DOHH2 (cell line): ENCODE data around the gene MIA.
A peak's percentile ranks its signal among the peaks of the same experiment; 100 is the strongest.

Experiments
- H3F3A ChIP-seq: fragments of 200-600 bp; sonication (generic), shearing (Covaris generic); 2 replicates; pipeline ENCODE4 v1.6.0; 2016; ENCODE audit warnings: antibody characterized with exemption, mild to moderate bottlenecking; ENCODE audit not compliant: control insufficient read depth, insufficient read depth
- H3K27ac ChIP-seq: fragments of 200-600 bp; sonication (generic); 2 replicates; pipeline ENCODE4 v1.5.1; 2014; ENCODE audit warnings: low read depth, mild to moderate bottlenecking, low read length, moderate library complexity
- H3K27me3 ChIP-seq: fragments of 200-600 bp; sonication (generic); 2 replicates; pipeline ENCODE4 v1.6.1; 2014; ENCODE audit warnings: mild to moderate bottlenecking, low read length, mixed read lengths; ENCODE audit not compliant: control insufficient read depth
- H3K36me3 ChIP-seq: fragments of 200-600 bp; sonication (generic); 2 replicates; pipeline ENCODE4 v1.6.1; 2014; ENCODE audit warnings: mild to moderate bottlenecking, low read length, moderate library complexity, mixed read lengths; ENCODE audit not compliant: control insufficient read depth
- H3K4me1 ChIP-seq: fragments of 200-600 bp; sonication (generic); 2 replicates; pipeline ENCODE4 v1.6.1; 2014; ENCODE audit warnings: mild to moderate bottlenecking, low read length, mixed read lengths; ENCODE audit not compliant: control insufficient read depth
- H3K4me2 ChIP-seq: fragments of 200-600 bp; sonication (generic); 2 replicates; pipeline ENCODE4 v1.6.0; 2014; ENCODE audit warnings: mild to moderate bottlenecking, low read length, moderate library complexity
- H3K4me3 ChIP-seq: fragments of 200-600 bp; sonication (generic); 2 replicates; pipeline ENCODE4 v1.5.1; 2014; ENCODE audit warnings: mild to moderate bottlenecking, low read length, mixed read lengths
- H3K79me2 ChIP-seq: fragments of 200-600 bp; sonication (generic); 2 replicates; pipeline ENCODE4 v1.6.1; 2014; ENCODE audit warnings: mild to moderate bottlenecking, low read length, mixed read lengths; ENCODE audit not compliant: control insufficient read depth
- H3K9me2 ChIP-seq: fragments of 200-600 bp; sonication (generic); replicated peaks from 2 replicates; pipeline ENCODE4 v1.6.1; 2014; ENCODE audit warnings: mild to moderate bottlenecking, low read length, mixed read lengths; ENCODE audit not compliant: control insufficient read depth
- H3K9me3 ChIP-seq: fragments of 200-600 bp; sonication (generic); 2 replicates; pipeline ENCODE4 v1.6.1; 2014; ENCODE audit warnings: antibody characterized with exemption, low read length, mixed read lengths; ENCODE audit not compliant: control insufficient read depth, insufficient read depth
- H4K20me1 ChIP-seq: fragments of 200-600 bp; sonication (generic); 2 replicates; pipeline ENCODE4 v1.6.0; 2014; ENCODE audit warnings: low read depth, mild to moderate bottlenecking, antibody characterized with exemption, low read length, moderate library complexity; ENCODE audit not compliant: control insufficient read depth, insufficient read depth
- EZH2phosphoT487 ChIP-seq: fragments of 200-600 bp; sonication (generic); IDR thresholded peaks from 2 replicates; pipeline ENCODE4 v1.6.1; 2017; ENCODE audit warnings: borderline replicate concordance, mild to moderate bottlenecking, antibody characterized with exemption, low read length, moderate library complexity, mixed read lengths
- TF ChIP-seq, protein P1 (sequence below): fragments of 200-600 bp; sonication (generic); IDR thresholded peaks from one replicate; pipeline ENCODE4 v1.5.1; 2014; ENCODE audit warnings: antibody characterized with exemption, mild to moderate bottlenecking, low read depth, low read length; ENCODE audit not compliant: poor library complexity, severe bottlenecking

MIA gene

DNA sequence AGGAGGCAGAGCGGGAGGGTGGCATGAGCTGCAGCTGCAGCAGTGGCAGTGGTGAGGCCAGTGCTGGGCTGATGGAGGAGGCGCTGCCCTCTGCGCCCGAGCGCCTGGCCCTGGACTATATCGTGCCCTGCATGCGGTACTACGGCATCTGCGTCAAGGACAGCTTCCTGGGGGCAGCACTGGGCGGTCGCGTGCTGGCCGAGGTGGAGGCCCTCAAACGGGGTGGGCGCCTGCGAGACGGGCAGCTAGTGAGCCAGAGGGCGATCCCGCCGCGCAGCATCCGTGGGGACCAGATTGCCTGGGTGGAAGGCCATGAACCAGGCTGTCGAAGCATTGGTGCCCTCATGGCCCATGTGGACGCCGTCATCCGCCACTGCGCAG is 25.7 kb downstream of the MIA start:
- peaks cover 75% of the 10 kb centered on the region for H3K4me1 ChIP-seq
- H3K27me3 ChIP-seq: no peaks in the 10 kb centered on the region
- no peak overlapping the region for H3K27ac ChIP-seq
- peak overlapping the region; percentile 84 for H3K4me2 ChIP-seq
- H4K20me1 ChIP-seq: peaks cover 41% of the 10 kb centered on the region
- peak overlapping the region; percentile 93 for H3K4me3 ChIP-seq
- peaks cover 60% of the 10 kb centered on the region for H3K36me3 ChIP-seq
- no peaks in the 10 kb centered on the region for H3K9me2 ChIP-seq
- H3K79me2 ChIP-seq: peaks cover 69% of the 10 kb centered on the region
- H3F3A ChIP-seq: peaks cover 9% of the 10 kb centered on the region
- no peaks in the 10 kb centered on the region for H3K9me3 ChIP-seq
- TF ChIP-seq EZH2phosphoT487: no peak
- TF ChIP-seq, protein P1, sequence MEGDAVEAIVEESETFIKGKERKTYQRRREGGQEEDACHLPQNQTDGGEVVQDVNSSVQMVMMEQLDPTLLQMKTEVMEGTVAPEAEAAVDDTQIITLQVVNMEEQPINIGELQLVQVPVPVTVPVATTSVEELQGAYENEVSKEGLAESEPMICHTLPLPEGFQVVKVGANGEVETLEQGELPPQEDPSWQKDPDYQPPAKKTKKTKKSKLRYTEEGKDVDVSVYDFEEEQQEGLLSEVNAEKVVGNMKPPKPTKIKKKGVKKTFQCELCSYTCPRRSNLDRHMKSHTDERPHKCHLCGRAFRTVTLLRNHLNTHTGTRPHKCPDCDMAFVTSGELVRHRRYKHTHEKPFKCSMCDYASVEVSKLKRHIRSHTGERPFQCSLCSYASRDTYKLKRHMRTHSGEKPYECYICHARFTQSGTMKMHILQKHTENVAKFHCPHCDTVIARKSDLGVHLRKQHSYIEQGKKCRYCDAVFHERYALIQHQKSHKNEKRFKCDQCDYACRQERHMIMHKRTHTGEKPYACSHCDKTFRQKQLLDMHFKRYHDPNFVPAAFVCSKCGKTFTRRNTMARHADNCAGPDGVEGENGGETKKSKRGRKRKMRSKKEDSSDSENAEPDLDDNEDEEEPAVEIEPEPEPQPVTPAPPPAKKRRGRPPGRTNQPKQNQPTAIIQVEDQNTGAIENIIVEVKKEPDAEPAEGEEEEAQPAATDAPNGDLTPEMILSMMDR: no peak

DNA sequence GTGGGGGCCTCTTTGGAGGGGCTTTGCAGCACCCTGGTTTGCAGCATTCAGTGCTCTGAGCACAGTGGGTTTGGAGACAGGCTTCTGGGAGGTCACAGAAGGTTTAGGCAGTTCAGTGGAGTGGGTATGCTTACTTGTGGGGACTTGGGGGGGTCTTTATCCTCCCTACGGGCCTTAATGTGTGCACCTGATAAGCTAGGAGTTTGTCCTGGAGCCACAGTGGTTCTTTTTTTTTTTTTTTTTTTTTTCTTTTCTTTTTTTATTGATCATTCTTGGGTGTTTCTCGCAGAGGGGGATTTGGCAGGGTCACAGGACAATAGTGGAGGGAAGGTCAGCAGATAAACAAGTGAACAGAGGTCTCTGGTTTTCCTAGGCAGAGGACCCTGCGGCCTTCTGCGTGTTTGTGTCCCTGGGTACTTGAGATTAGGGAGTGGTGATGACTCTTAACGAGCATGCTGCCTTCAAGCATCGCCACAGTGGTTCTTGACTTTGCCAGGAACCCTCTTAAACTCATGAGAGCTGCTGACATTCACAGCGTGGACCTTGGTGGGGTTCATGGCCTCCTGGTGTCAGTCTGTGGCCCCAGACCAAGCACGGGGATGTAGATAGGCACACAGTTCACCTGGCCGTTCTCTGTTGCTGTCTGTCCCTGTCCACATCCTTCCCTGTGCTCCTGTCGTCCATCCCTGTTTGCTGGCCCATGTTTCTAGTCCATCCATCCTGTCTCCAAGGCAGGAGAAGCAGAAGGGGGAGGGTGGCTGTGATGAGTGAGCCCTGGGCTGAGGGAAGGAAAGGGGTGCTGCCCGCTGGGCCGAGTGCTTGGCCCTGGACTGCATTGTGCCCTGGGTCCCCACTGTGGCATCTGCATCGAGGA is 26.3 kb downstream of the MIA start:
- peaks cover 9% of the 10 kb centered on the region for H3F3A ChIP-seq
- peaks cover 47% of the 10 kb centered on the region for H4K20me1 ChIP-seq
- peaks cover 67% of the 10 kb centered on the region for H3K36me3 ChIP-seq
- H3K27ac ChIP-seq: peak overlapping the region; percentile 75
- H3K4me3 ChIP-seq: peak overlapping the region; percentile 93
- no peaks in the 10 kb centered on the region for H3K9me2 ChIP-seq
- H3K9me3 ChIP-seq: no peaks in the 10 kb centered on the region
- peak overlapping the region; percentile 84 for H3K4me2 ChIP-seq
- H3K27me3 ChIP-seq: no peaks in the 10 kb centered on the region
- TF ChIP-seq, protein P1: no peak
- TF ChIP-seq EZH2phosphoT487: no peak
- H3K79me2 ChIP-seq: peaks cover 75% of the 10 kb centered on the region
- peaks cover 81% of the 10 kb centered on the region for H3K4me1 ChIP-seq

DNA sequence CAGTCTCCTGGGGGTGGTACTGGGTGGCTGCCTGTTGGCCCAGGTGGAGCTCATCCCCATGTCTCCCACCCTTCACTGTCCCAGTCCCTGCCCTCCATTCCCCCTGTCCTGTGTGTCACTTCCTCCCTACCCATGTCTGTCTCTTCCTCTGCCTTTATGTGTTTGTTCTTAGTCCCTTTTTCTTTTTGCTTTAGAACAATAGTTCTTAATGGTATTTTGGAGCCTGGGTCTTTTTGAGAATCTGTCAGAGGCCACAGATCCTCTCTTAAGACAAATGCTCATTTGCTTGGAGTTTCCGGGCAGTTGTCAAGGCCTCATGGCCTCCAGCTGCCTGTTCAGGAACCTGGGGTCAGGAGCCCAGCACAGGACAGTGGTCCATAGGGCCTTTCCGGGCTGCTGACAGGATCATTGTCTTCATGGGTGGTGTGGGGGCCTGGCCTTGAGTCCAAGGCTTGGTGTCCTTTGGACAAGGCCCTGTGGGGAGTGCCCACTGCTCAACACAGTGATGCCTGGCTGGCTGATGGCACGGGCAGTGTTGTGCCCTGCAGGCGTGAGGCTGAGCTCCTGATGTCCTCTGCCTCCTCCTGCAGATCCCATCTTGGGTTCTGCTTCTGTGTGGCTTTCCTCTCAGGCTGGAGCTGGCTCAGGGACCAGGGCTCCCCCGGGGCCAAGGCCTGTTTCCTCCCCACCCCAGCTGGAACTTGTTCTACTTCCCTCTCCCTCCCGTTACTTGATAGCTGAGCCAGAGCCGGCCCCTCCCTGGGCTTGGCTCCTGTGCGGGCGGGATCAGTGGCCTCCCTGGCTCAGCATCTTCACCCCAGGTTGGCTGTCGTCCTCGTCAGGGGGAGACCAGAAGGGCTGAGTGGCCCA is 27.2 kb downstream of the MIA start:
- H3K36me3 ChIP-seq: peaks cover 74% of the 10 kb centered on the region
- H3K4me1 ChIP-seq: peaks cover 87% of the 10 kb centered on the region
- H3K4me3 ChIP-seq: peak overlapping the region; percentile 66

More for the DNA sequence above, 27.2 kb downstream of the MIA start:
- TF ChIP-seq, protein P1: no peak
- TF ChIP-seq EZH2phosphoT487: no peak
- Histone ChIP-seq H3F3A (peaks cover 9% of the 10 kb centered on the region), H3K4me2 (peak overlapping the region; percentile 84), H3K9me3 (no peaks in the 10 kb centered on the region), H3K79me2 (peaks cover 84% of the 10 kb centered on the region), H3K27me3 (no peaks in the 10 kb centered on the region), H3K9me2 (no peaks in the 10 kb centered on the region), H3K27ac (peak overlapping the region; percentile 75), H4K20me1 (peaks cover 53% of the 10 kb centered on the region)
